H1 (cell line): Measurements from ENCODE around the gene USH1C. TPM values are rescaled to one million over a fixed set of nuclear protein-coding genes. Genes with fewer than 3 reads are reported as not detected.

Experiments
- BRCA1 ChIP-seq: IDR thresholded peaks from 2 replicates; pipeline ENCODE4 v1.6.1; 2012; ENCODE audit warnings: low read depth, low read length, improper control_type of control experiment
- EGR1 ChIP-seq: IDR thresholded peaks from 2 replicates; pipeline ENCODE4 v1.6.1; 2011; ENCODE audit warnings: low read depth, low read length, borderline replicate concordance
- polyA plus RNA-seq, 7 experiments: library from polyadenylated mRNA; depleted of rRNA in 3 of 7; stranded (reverse) in 5 of 7; unstranded in 2 of 7; fragments of >200 nt in 5 of 7; fragments of 200-250 nt in 2 of 7; gene quantifications; 1 replicate in 5 of 7; 2 replicates in 1 of 7; 4 replicates in 1 of 7; pipeline versions ENCODE4 v1.2.1 to v1.2.3, GENCODE V29; 2011 to 2013; ENCODE audit warnings: missing spikeins in 2 of 7, mixed read lengths in 2 of 7
- total RNA-seq: library from RNA; stranded (reverse); fragmentation: NEBNext Ultra II Directional; extraction: Animal tissue kit (Norgen Biotek cat#: 25700); gene quantifications from 2 replicates; pipeline ENCODE4 v1.2.1, GENCODE V29; 2021

The USH1C gene
- total and polyA plus RNA-seq, 2 of the 8 experiments (the other 6 are each of a cell fraction or from before 2014, with no cell fraction given) = 1.3 to 1.6 TPM

DNA sequence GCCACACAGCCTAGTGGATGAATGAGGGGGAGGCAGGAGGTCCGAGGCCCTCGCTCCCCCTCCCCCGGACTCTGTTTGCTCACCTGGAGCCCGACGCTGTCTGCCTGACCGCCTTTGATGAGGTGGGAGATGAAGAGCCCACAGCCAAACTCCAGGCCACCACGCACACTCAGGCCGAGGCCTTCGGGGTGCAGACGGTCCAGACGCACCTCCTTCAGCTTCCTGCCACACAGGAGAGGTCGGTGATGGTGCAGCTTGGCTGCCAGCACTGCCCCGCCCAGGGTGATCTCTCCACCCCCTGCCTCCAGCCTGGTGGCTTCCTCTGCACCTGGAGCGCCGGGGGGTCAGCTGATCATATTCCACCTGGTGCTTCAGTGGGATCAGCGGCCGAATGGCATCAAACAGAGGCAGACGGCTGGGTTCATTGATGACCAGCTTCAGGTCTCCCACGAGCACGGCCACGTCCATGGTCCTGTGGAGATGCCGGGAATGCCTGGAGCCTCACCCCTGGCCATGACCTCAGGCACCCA lies 13.1 kb downstream of the USH1C start (continued):
- TF ChIP-seq BRCA1 (no peak), EGR1 (no peak)
- TF ChIP-seq, all 59 proteins: peak for 0
